Smooth muscle cell of the umbilical artery (primary cell): Measurements from ENCODE around the gene KAT14. TPM values are rescaled to one million over a fixed set of nuclear protein-coding genes. Genes with fewer than 3 reads are reported as not detected.

Experiments
- total RNA-seq: library from RNA; depleted of rRNA; stranded (reverse); fragments of >200 nt; gene quantifications from 2 replicates; pipeline ENCODE4 v1.2.3, GENCODE V29; 2014

The KAT14 gene, protein sequence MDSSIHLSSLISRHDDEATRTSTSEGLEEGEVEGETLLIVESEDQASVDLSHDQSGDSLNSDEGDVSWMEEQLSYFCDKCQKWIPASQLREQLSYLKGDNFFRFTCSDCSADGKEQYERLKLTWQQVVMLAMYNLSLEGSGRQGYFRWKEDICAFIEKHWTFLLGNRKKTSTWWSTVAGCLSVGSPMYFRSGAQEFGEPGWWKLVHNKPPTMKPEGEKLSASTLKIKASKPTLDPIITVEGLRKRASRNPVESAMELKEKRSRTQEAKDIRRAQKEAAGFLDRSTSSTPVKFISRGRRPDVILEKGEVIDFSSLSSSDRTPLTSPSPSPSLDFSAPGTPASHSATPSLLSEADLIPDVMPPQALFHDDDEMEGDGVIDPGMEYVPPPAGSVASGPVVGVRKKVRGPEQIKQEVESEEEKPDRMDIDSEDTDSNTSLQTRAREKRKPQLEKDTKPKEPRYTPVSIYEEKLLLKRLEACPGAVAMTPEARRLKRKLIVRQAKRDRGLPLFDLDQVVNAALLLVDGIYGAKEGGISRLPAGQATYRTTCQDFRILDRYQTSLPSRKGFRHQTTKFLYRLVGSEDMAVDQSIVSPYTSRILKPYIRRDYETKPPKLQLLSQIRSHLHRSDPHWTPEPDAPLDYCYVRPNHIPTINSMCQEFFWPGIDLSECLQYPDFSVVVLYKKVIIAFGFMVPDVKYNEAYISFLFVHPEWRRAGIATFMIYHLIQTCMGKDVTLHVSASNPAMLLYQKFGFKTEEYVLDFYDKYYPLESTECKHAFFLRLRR
- total RNA-seq, result 10.8 and 15.1 TPM in 2 replicates

DNA sequence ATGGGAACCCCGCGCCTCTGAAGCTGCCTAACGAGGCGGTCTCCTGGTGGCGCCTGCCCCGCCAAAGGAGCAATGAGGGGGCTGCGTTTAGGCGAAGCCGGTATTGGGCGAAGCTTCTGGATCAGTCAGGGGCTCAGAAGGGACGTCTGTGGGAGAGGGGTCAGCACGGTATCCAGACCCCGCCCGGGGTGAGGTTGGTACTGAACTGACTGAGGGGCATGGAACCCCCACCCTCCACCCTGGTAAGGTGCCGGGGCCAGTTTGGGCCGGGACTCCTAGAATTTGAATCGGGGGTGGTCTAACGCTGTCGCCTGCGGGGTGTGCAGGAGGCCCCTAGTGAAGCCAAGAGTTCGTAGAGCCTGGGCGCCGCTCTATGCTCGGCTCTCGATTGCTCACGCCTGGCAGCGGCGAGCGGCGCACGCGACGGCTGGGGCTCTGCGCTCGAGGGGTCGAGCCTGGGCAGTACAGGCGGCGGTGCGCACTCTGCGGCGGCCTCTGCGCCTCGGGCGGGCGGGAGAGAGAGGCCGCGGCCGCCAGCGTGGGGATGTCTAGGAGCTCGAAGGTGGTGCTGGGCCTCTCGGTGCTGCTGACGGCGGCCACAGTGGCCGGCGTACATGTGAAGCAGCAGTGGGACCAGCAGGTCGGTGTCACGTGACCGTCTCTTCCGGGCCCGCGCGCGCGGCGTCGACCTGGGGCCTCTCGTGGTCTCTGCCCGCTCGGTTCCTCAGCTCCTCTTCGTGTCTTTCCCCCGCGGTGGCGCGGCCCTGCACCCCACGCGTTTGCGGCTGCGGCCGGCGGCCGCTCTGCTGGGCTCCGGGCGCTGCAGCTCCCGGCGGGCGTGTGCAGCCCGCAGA lies at the start of gene KAT14, which contains the start of gene PET117:
Gene KAT14, plus strand, starts transcription at position 452 of the 854 bp plus-strand sequence. CDS start 4,798 bp downstream, outside the sequence.
Gene PET117, plus strand, starts transcription at position 452 of the 854 bp plus-strand sequence. Its CDS starts 93 bp downstream, at position 545.

Other genes starting within 250 kb of the KAT14 start
- gene SNX5, start 169.1 kb upstream of the KAT14 start, total RNA-seq, result 64.7 and 99.1 TPM in 2 replicates
- gene MGME1, start 168.8 kb upstream of the KAT14 start, total RNA-seq, result 5.6 and 9.6 TPM in 2 replicates
- not detected in 2 replicates for gene OVOL2, start 79.9 kb upstream of the KAT14 start, total RNA-seq
- 10.7 TPM in 2 replicates for gene PET117, start within 50 bp of the KAT14 start, total RNA-seq
- 19.5 and 28.5 TPM in 2 replicates for gene ZNF133, start 150.7 kb downstream of the KAT14 start, total RNA-seq